SK-N-MC (cell line): ENCODE measurements around the gene PSMD10.

Experiments used
- EZH2 ChIP-seq: fragments of 200-600 bp; sonication (generic); IDR thresholded peaks from one replicate; pipeline ENCODE4 v1.6.1; 2017; ENCODE audit warnings: antibody characterized with exemption
- FOXP2 ChIP-seq: optimal IDR thresholded peaks from 2 replicates; pipeline ENCODE3; 2011; ENCODE audit warnings: mild to moderate bottlenecking, moderate library complexity; ENCODE audit not compliant: insufficient read depth; ENCODE audit errors: extremely low read length, control extremely low read depth
- POLR2AphosphoS5 ChIP-seq: IDR thresholded peaks from 2 replicates; pipeline ENCODE4 v1.6.1; 2012; ENCODE audit warnings: mild to moderate bottlenecking, low read depth, low read length, borderline replicate concordance

GRCh38 chrX:108088511-108088910, 2.8 kb downstream of the PSMD10 start:
- TF ChIP-seq POLR2AphosphoS5 (no peak), EZH2 (no peak), FOXP2 (no peak)
